Measurements from ENCODE around the gene CDK19. TPM values are rescaled to one million over a fixed set of nuclear protein-coding genes. Genes with fewer than 3 reads are reported as not detected.

Gene CDK19
- total and polyA plus RNA-seq, 2 of the 13 experiments (the other 11 are each of a cell fraction or from before 2014, with no cell fraction given), result 13.4 to 27.0 TPM

DNA sequence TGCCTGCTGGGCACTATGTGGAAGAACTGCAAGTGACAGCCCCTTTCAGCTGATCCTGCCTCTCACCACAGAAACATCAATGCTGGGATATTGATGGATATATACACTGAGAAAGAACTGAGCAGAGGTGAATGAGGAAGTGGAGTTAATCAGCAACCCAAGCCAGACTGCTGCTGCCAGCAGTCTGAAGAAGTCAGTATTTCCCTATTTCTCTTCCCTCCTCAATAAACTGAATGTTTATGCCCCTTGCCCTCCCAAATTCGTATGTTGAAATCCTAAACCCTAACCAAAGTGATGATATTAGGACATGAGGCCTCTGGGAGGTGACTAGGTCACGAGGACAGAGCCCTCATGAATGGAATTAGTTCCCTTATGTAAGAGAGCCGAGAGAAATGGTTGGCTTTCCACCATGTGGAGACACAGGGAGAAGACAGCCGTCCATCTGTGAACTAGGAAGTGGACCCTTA, 76.3 kb downstream of the CDK19 start (continued):
- TF ChIP-seq, protein P1, sequence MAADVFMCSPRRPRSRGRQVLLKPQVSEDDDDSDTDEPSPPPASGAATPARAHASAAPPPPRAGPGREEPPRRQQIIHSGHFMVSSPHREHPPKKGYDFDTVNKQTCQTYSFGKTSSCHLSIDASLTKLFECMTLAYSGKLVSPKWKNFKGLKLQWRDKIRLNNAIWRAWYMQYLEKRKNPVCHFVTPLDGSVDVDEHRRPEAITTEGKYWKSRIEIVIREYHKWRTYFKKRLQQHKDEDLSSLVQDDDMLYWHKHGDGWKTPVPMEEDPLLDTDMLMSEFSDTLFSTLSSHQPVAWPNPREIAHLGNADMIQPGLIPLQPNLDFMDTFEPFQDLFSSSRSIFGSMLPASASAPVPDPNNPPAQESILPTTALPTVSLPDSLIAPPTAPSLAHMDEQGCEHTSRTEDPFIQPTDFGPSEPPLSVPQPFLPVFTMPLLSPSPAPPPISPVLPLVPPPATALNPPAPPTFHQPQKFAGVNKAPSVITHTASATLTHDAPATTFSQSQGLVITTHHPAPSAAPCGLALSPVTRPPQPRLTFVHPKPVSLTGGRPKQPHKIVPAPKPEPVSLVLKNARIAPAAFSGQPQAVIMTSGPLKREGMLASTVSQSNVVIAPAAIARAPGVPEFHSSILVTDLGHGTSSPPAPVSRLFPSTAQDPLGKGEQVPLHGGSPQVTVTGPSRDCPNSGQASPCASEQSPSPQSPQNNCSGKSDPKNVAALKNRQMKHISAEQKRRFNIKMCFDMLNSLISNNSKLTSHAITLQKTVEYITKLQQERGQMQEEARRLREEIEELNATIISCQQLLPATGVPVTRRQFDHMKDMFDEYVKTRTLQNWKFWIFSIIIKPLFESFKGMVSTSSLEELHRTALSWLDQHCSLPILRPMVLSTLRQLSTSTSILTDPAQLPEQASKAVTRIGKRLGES (CRISPR knock-in tag; IDR thresholded peaks at IDR 0.05; ENCODE audit: borderline replicate concordance), result no peak
- no peak for TF ChIP-seq SNRNP70 (IDR thresholded peaks at IDR 0.05; ENCODE audit: low read depth, low read length)
- no peak for TF ChIP-seq ZNF282 (IDR thresholded peaks at IDR 0.05; ENCODE audit: partially characterized antibody)
- peak; percentile 75 for TF ChIP-seq CEBPG (CRISPR knock-in tag; IDR thresholded peaks at IDR 0.05)
- TF ChIP-seq DR1 (CRISPR knock-in tag; IDR thresholded peaks at IDR 0.05), result no peak
- TF ChIP-seq ELF3 (CRISPR knock-in tag; IDR thresholded peaks at IDR 0.05), result peak; percentile 98
- TF ChIP-seq ADNP (CRISPR knock-in tag; IDR thresholded peaks at IDR 0.05), result no peak
- TF ChIP-seq NR2F1 (CRISPR knock-in tag; IDR thresholded peaks at IDR 0.05), result no peak
- TF ChIP-seq, protein P2, sequence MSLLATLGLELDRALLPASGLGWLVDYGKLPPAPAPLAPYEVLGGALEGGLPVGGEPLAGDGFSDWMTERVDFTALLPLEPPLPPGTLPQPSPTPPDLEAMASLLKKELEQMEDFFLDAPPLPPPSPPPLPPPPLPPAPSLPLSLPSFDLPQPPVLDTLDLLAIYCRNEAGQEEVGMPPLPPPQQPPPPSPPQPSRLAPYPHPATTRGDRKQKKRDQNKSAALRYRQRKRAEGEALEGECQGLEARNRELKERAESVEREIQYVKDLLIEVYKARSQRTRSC (CRISPR knock-in tag; IDR thresholded peaks at IDR 0.05; ENCODE audit: low read depth), result no peak
- TF ChIP-seq, protein P3, sequence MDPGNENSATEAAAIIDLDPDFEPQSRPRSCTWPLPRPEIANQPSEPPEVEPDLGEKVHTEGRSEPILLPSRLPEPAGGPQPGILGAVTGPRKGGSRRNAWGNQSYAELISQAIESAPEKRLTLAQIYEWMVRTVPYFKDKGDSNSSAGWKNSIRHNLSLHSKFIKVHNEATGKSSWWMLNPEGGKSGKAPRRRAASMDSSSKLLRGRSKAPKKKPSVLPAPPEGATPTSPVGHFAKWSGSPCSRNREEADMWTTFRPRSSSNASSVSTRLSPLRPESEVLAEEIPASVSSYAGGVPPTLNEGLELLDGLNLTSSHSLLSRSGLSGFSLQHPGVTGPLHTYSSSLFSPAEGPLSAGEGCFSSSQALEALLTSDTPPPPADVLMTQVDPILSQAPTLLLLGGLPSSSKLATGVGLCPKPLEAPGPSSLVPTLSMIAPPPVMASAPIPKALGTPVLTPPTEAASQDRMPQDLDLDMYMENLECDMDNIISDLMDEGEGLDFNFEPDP (CRISPR knock-in tag; conservative IDR thresholded peaks at IDR 0.05), result no peak
- TF ChIP-seq HHEX (CRISPR knock-in tag; IDR thresholded peaks at IDR 0.05), result no peak
- TF ChIP-seq CHCHD3 (CRISPR knock-in tag; IDR thresholded peaks at IDR 0.05), result no peak
- TF ChIP-seq, protein P4, sequence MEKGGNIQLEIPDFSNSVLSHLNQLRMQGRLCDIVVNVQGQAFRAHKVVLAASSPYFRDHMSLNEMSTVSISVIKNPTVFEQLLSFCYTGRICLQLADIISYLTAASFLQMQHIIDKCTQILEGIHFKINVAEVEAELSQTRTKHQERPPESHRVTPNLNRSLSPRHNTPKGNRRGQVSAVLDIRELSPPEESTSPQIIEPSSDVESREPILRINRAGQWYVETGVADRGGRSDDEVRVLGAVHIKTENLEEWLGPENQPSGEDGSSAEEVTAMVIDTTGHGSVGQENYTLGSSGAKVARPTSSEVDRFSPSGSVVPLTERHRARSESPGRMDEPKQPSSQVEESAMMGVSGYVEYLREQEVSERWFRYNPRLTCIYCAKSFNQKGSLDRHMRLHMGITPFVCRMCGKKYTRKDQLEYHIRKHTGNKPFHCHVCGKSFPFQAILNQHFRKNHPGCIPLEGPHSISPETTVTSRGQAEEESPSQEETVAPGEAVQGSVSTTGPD (CRISPR knock-in tag; IDR thresholded peaks at IDR 0.05), result no peak
- TF ChIP-seq, protein P5, sequence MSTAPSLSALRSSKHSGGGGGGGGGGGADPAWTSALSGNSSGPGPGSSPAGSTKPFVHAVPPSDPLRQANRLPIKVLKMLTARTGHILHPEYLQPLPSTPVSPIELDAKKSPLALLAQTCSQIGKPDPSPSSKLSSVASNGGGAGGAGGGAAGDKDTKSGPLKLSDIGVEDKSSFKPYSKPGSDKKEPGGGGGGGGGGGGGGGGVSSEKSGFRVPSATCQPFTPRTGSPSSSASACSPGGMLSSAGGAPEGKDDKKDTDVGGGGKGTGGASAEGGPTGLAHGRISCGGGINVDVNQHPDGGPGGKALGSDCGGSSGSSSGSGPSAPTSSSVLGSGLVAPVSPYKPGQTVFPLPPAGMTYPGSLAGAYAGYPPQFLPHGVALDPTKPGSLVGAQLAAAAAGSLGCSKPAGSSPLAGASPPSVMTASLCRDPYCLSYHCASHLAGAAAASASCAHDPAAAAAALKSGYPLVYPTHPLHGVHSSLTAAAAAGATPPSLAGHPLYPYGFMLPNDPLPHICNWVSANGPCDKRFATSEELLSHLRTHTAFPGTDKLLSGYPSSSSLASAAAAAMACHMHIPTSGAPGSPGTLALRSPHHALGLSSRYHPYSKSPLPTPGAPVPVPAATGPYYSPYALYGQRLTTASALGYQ (CRISPR knock-in tag; IDR thresholded peaks at IDR 0.05), result no peak
- TF ChIP-seq MAFK (conservative IDR thresholded peaks at IDR 0.05 in 1 of 2, IDR thresholded peaks at IDR 0.05 in 1 of 2; ENCODE audit: low read length in 2 of 2), result no peak
- TF ChIP-seq TAF1 (CRISPR knock-in tag; IDR thresholded peaks at IDR 0.05), result peak; percentile 26; the same call in 1 of the 2 replicates
- TF ChIP-seq MEIS1 (CRISPR knock-in tag; IDR thresholded peaks at IDR 0.05; ENCODE audit: borderline replicate concordance), result 0 out of 2 replicates have a peak, but pooled peaks have one; percentile 66
- no peak for TF ChIP-seq HNRNPUL1 (IDR thresholded peaks at IDR 0.05; ENCODE audit: low read depth, low read length)
- no peak for TF ChIP-seq TCF7L2 (IDR thresholded peaks at IDR 0.05; ENCODE audit: low read depth, low read length)
- peak; percentile 55; the same call in 1 of the 2 replicates for TF ChIP-seq ZNF510 (CRISPR knock-in tag; IDR thresholded peaks at IDR 0.05; ENCODE audit: low read depth)
- peak; percentile 65; the same call in 1 of the 2 replicates for TF ChIP-seq YEATS4 (CRISPR knock-in tag; IDR thresholded peaks at IDR 0.05; ENCODE audit: borderline replicate concordance)
- TF ChIP-seq KLF11 (CRISPR knock-in tag; IDR thresholded peaks at IDR 0.05), result 0 out of 2 replicates have a peak, but pooled peaks have one; percentile 41
- TF ChIP-seq ZNF883 (CRISPR knock-in tag; IDR thresholded peaks at IDR 0.05; ENCODE audit: not compliant biosample characterization), result no peak

Measured in HepG2 (cell line).